GM18499 (cell line): ENCODE results near the gene NSUN7.

Experiments
- ATAC-seq: cut with Tn5 transposase; IDR thresholded peaks from one replicate; pipeline ENCODE4 v1.9.1; 2021; ENCODE audit warnings: moderate number of reproducible peaks; ENCODE audit not compliant: insufficient read depth, unreplicated experiment

NSUN7 gene

DNA sequence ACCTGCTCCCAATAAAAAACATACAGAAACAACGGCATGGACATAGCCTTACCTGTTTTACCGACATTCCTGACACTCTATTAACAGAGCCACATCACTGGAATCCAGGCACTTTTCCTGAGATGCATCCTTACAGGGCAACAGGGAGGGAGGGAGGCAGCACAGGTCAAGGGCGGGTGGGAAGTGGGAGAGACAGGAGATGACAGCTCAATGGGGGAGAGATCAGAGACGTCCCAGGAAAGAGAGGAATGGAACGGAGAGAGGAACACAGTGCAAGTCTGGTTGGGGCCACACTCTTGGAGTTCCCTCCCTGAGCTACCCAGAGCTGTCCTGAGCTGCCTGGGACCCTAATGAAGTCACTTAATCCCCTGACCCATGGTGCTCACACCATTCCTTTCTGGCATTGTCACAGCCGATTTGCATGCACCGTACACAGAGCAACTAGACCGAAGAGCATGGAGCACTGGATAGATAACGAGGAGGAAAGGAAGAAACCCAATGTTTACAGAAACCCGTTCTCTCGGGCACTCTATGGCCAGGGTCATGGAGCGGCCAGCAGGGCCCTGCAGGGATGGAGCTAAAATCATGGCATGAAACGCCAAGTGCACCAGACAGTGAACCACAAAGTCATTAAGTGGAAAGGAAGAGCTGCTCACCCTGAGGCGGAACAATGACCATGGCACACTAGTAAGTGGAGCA is 93.1 kb downstream of the NSUN7 start:
- no peak for ATAC-seq

DNA sequence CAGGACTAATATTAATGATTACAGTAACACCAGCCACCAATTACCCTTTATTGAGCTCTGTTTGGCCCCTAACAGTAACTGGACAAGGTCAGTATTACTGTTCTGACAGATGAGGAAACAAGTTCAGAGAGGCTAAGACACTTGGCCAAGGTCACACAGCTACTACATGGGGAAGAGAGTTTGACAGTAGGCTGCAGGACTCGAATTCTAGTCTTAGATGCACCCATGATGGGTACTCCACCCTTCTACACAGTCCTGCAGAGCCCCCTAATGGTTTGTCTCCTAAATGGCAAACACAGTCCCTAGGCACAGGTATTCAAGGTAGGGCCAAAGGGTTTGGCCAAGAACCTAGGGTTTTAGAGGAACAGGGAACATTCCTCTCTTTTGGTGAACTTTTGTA is 93.9 kb downstream of the NSUN7 start:
- no peak for ATAC-seq

DNA sequence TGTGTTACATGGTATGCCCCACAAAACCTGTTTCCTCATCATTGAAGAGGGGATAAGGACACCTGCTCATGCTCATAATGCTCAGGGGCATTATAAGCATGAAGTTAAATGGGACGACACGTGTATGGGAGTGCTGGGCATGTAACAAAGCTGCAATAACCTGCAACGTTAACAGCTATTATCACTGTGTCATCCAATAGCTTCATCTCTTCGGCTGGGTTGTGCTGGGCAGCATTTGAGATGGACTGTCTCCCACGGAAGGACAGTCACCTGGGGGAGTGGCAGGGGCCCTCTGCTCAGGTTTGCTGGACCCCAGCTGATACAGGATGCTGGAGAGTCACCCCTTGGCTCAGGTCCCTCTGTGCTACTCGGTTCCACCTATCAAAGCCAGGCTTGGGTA is 94.5 kb downstream of the NSUN7 start:
- no peak for ATAC-seq

DNA sequence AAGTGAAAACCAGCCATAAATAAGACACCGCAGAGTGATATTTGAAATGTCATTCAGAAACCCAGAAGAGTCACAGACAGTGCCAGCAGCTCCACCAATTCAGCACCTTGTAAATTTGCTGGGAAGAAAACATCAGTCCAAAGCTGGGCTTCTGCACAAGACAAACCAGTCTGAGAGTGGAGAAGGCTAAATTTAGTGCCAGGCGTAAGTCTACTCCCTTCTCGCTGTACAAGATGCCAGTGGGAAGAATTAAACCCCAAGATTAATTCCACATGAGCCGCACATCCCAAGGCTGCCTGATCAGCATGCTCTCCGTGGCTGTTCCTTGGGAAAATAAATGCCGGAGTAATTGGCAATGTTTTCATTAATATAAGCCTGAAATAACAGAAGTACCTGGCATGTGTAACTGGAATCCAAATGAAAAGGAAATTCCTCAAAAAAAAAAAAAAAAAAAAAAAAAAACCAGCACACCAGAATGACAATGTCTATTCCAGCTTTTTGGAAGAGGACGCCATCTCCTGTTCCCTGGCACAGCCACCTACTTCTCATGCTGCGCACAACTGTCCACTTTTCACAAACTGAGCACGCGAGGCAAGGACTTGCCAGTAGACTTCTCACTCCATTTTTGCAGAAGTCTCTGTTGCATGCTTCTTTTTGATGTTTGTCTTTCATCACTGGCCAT is 95.5 kb downstream of the NSUN7 start:
- ATAC-seq = no peak

DNA sequence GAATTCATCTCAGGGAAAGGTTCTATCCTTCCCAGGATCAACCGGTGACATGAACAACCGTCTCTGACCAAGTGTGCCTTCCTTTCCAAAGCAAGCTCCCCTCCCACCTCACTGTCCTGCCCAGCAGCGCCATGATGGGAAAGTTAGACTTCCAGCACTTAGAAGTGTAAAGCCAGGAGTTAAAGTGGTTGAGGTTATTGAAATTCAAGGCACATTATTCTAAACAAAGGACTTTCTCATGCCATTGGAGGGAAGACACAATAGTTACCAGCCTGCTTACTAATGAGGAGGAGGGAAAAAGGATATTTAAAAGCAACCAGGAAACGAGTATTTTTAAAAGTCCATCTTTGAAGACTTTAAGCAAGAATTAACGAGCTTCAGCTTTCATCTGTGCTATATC is 96.8 kb downstream of the NSUN7 start:
- ATAC-seq = no peak

DNA sequence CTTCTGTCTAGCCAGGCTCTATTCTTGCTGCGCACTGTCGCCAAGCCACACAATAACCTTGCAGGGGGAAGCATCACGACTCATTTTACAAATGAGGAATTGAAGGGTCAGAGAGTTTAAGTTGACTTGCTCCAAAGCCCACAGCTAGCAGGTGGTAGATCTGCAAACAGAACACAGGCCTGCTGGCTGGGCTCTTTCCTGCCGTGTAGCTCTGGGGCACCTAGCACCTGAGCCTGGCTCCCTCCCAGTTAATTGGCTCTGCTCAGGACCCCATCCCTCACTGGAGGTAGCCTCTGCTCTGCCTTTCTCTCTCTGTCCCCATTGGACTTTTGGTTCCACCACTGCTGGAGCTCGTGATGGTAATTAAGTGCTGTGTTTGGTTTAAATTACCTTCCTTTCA is 98.5 kb downstream of the NSUN7 start:
- ATAC-seq = no peak

DNA sequence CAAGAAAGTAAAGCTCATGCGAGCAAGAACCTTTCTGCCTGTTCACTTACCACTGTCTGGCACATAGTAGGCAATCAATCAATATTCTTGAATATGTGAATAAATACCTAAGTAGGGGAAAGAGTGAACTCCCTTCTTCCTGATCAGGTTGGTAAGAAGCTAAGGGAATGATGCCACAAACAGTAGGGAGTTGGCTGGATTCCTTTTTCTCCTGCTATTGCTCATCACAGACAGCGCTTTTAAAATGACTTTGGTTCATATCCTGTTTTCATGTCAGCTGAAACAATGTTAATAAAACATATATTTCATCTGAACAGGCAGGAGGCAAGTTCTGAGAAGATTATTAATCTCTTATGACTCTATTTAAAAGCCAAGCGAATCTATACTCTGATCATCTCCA is 99.2 kb downstream of the NSUN7 start:
- no peak for ATAC-seq

DNA sequence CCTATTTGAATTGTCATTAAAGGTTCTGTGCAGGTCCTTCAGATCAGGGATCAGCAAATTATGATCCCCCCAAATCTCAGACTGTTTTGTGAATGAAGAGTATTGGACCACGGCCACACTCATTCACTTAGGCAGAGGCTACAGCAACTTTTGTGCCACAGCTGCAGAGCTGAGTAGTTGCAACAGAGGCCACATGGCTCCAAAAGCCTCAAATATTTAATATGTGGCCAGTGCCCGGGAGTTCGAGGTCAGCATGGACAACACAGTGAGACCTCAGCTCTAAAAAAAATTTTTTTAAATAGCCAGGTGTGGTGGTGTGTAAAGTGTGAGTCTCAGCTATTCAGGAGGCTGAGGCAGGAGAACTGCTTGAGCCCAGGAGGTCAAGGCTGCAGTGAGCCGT is 100.7 kb downstream of the NSUN7 start:
- no peak for ATAC-seq

DNA sequence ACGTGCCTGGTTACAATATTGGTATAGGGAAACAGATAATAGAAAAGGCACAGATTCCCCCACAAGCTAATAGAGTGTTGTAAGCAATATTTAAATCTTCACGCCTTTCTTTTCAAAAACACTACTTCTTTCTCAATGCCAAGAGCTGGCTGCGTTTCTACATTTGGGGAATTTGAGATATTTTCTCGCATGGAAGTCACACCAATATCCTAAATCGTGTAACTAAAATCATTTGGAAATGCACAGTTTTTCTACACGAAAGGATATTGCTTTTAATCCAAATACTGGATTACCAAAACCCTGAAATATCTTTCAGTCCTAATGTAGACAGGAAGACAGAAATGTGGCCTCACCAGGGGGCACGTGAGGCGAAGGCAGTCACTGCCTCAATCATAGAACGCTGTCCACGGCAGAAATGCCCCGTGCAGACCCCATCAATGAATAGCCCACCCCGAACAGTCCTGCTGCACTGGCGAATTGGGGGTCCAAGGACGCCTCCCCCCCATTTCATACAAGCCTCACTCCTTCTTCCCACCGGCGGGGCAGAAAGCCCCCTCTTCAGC is 106.6 kb downstream of the NSUN7 start:
- no peak for ATAC-seq

DNA sequence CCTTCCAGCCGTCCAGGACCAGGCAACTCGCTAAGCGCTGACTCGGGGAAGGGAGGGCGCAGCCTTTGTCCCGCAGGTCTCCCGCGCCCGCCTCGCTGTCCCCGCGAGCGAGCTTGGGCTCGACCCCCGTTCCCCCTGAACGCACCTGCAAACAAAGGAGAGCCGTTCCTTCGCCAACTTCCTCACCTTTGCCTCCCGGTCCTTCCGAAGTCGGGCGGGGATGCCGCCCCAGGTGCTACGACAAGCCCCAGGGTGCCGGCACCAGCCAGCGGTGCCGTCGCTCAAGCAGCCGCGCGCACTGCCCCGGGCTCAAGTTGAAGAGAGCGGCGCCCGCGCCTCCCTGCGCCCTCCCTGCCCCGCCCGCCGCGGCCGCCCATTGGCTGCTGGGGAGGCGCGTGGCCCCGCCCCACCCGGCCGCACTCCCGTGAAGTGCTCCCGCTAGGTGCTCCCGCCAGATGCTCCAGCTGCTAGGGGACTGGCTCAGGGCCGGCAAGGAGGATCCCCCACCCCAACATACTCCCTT is 107.1 kb downstream of the NSUN7 start:
- no peak for ATAC-seq

DNA sequence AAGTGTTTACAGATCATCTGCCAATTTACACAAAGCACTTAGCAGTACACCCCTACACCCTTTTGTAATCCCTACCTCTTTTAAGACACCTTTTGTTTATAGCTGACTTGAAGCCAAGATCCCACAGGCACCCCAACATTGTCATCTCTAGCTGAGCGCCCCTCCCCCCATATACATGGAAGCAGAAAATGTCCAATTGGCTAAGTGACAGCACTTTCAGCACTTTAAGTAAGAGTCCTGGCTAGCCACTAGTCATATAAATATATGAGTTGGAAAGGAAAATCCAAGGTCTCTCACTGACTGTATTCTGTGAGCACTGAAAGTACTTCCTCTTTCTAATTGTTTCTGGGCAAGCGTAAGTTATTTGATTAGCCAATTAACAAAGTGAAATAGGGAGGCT is 108.2 kb downstream of the NSUN7 start:
- ATAC-seq = no peak

DNA sequence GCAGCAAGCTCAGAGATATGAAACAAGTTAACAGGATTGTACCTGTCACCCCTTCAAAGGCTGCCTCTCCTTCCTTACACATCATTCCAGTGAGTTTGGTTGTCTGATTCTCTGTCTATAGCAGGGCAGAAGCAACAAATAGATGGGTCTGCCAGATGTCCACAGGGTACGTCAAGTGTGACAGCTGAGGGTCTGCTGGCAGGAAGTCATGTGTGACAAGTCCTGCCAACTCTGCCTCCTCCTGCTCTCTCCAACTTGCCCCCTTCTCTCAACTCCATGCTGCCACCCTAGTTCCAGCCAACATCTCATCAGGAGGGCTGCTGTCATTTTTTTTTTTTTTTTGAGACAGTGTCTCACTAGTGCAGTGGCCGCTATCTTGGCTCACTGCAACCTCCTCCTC is 109.2 kb downstream of the NSUN7 start:
- ATAC-seq = no peak
